ENCODE data around the gene GYPC. TPM values are rescaled to one million over a fixed set of nuclear protein-coding genes. Genes with fewer than 3 reads are reported as not detected.
"Not testable (repeated sequence)": the region's sequence is repeated elsewhere in the genome, so short reads cannot be mapped to it uniquely, and the experiment has no call there.

The GYPC gene
- total RNA-seq, 1 donor from 2014 or later = 41.4 TPM

GRCh38 chr2:126639276-126639675 lies 16.7 kb upstream of the GYPC start:
- no peak overlapping the region for H3K27ac Mint-ChIP-seq
- no peaks in the 10 kb centered on the region for H3K36me3 Mint-ChIP-seq
- peaks cover 10% of the 10 kb centered on the region for H3K27me3 Mint-ChIP-seq (ENCODE audit: low read depth)
- no peak overlapping the region for H3K4me3 Mint-ChIP-seq
- no peak for TF ChIP-seq CTCF (IDR thresholded peaks at IDR 0.05; ENCODE audit: unreplicated experiment)
- H3K9me3 Mint-ChIP-seq = no peaks in the 10 kb centered on the region
- no peak for DNase-seq (ENCODE audit: low spot score in 2 of 2, unreplicated experiment in 2 of 2)
- no peaks in the 10 kb centered on the region for H3K4me1 Mint-ChIP-seq

GRCh38 chr2:126641294-126641693 lies 14.7 kb upstream of the GYPC start:
- not testable (repeated sequence) for H3K9me3 Mint-ChIP-seq; H3K36me3 Mint-ChIP-seq; H3K4me1 Mint-ChIP-seq; H3K4me3 Mint-ChIP-seq; H3K27ac Mint-ChIP-seq; DNase-seq (ENCODE audit: low spot score in 2 of 2, unreplicated experiment in 2 of 2)
- peaks cover 13% of the 10 kb centered on the region for H3K27me3 Mint-ChIP-seq (ENCODE audit: low read depth)

GRCh38 chr2:126642031-126642430 lies 13.9 kb upstream of the GYPC start:
- H3K27ac Mint-ChIP-seq = no peak overlapping the region
- H3K4me3 Mint-ChIP-seq = no peak overlapping the region
- DNase-seq (ENCODE audit: low spot score in 2 of 2, unreplicated experiment in 2 of 2) = no peak
- no peaks in the 10 kb centered on the region for H3K4me1 Mint-ChIP-seq
- TF ChIP-seq CTCF (IDR thresholded peaks at IDR 0.05; ENCODE audit: unreplicated experiment) = no peak
- no peaks in the 10 kb centered on the region for H3K36me3 Mint-ChIP-seq
- H3K9me3 Mint-ChIP-seq = no peaks in the 10 kb centered on the region
- peaks cover 13% of the 10 kb centered on the region for H3K27me3 Mint-ChIP-seq (ENCODE audit: low read depth)

- no peak for DNase-seq (ENCODE audit: low spot score in 2 of 2, unreplicated experiment in 2 of 2)
- no peaks in the 10 kb centered on the region for H3K36me3 Mint-ChIP-seq
These were observed 12.5 kb upstream of the GYPC start for GRCh38 chr2:126643431-126643830.

GRCh38 chr2:126643972-126644371 lies 12.0 kb upstream of the GYPC start:
- no peak for DNase-seq (ENCODE audit: low spot score in 2 of 2, unreplicated experiment in 2 of 2)
- Mint-ChIP-seq H3K4me1 (no peaks in the 10 kb centered on the region), H3K36me3 (no peaks in the 10 kb centered on the region), H3K4me3 (no peak overlapping the region), H3K27me3 (ENCODE audit: low read depth) (peaks cover 11% of the 10 kb centered on the region), H3K27ac (no peak overlapping the region), H3K9me3 (no peaks in the 10 kb centered on the region)
- no peak for TF ChIP-seq CTCF (IDR thresholded peaks at IDR 0.05; ENCODE audit: unreplicated experiment)

More at GRCh38 chr2:126643431-126643830, 12.5 kb upstream of the GYPC start:
- Mint-ChIP-seq H3K27ac (no peak overlapping the region), H3K4me3 (no peak overlapping the region), H3K4me1 (no peaks in the 10 kb centered on the region), H3K9me3 (no peaks in the 10 kb centered on the region), H3K27me3 (ENCODE audit: low read depth) (peaks cover 11% of the 10 kb centered on the region)
- TF ChIP-seq CTCF (IDR thresholded peaks at IDR 0.05; ENCODE audit: unreplicated experiment) = no peak

- Mint-ChIP-seq H3K36me3 (no peaks in the 10 kb centered on the region), H3K27me3 (ENCODE audit: low read depth) (peaks cover 11% of the 10 kb centered on the region), H3K4me1 (no peaks in the 10 kb centered on the region), H3K27ac (no peak overlapping the region), H3K4me3 (no peak overlapping the region), H3K9me3 (no peaks in the 10 kb centered on the region)
- DNase-seq (ENCODE audit: low spot score in 2 of 2, unreplicated experiment in 2 of 2) = no peak
- no peak for TF ChIP-seq CTCF (IDR thresholded peaks at IDR 0.05; ENCODE audit: unreplicated experiment)
These were observed 11.2 kb upstream of the GYPC start for GRCh38 chr2:126644630-126645191.
